ENCODE measurements around the gene KRT8.
A peak's percentile ranks its signal among the peaks of the same experiment; 100 is the strongest.

KRT8 gene

DNA sequence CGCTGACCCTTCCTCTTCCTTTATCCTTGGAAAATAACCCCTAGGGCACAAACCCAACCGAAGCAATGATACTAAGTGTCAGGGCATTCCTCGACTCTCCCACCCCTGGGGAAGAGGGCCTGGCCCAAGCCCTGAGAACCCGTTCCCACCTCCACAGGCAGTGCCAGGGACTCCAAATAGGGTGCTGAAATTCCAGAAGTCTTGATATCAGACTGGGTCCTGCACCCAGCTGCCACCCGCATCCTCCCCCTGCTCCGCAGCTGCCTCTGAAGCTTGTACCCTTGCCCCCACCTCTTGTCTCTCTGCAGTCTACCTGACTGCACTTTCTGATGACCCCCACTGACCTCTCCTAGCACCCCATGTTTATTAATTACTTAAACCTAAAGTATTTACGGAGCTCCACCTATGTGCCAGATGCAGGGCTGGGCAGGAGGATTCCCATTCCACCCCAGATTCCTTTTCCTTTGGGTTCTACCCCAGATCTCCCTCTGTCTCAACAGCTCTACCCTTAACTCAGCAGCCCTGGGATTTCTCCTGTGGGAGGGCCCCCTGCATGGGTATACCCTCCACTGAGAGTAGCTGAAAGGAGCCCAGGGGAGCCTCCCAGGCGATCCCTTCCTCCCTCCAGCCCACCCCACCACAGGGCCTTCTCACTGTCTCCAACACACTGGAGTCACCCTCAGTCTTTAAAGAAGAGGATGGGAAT lies 40.0 kb upstream of the KRT8 start:
- Histone ChIP-seq H3K4me3 (no peak overlapping the region), H3K27ac (peak overlapping the region in 1 of 2 donors; percentile 81)
- TF ChIP-seq, protein P1, sequence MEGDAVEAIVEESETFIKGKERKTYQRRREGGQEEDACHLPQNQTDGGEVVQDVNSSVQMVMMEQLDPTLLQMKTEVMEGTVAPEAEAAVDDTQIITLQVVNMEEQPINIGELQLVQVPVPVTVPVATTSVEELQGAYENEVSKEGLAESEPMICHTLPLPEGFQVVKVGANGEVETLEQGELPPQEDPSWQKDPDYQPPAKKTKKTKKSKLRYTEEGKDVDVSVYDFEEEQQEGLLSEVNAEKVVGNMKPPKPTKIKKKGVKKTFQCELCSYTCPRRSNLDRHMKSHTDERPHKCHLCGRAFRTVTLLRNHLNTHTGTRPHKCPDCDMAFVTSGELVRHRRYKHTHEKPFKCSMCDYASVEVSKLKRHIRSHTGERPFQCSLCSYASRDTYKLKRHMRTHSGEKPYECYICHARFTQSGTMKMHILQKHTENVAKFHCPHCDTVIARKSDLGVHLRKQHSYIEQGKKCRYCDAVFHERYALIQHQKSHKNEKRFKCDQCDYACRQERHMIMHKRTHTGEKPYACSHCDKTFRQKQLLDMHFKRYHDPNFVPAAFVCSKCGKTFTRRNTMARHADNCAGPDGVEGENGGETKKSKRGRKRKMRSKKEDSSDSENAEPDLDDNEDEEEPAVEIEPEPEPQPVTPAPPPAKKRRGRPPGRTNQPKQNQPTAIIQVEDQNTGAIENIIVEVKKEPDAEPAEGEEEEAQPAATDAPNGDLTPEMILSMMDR (IDR thresholded peaks at IDR 0.05): no peak
- no peak for DNase-seq (ENCODE audit: low spot score)

DNA sequence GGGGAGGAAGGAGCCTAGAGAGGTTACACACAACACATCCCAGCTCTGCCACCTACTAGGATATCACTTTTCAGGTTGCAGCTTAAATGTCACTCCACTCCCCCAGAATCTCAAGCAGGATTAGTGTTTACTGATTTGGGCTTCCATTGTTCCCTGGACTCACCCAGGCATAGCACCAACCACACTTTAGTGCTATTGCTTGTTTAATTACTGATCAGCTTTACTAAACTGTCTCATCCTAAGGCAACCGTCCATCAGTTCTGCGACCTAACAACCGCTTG lies 38.0 kb upstream of the KRT8 start:
- H3K27ac ChIP-seq: no peak overlapping the region
- TF ChIP-seq, protein P1 (IDR thresholded peaks at IDR 0.05): no peak
- no peak for DNase-seq (ENCODE audit: low spot score)
- H3K4me3 ChIP-seq: no peak overlapping the region

DNA sequence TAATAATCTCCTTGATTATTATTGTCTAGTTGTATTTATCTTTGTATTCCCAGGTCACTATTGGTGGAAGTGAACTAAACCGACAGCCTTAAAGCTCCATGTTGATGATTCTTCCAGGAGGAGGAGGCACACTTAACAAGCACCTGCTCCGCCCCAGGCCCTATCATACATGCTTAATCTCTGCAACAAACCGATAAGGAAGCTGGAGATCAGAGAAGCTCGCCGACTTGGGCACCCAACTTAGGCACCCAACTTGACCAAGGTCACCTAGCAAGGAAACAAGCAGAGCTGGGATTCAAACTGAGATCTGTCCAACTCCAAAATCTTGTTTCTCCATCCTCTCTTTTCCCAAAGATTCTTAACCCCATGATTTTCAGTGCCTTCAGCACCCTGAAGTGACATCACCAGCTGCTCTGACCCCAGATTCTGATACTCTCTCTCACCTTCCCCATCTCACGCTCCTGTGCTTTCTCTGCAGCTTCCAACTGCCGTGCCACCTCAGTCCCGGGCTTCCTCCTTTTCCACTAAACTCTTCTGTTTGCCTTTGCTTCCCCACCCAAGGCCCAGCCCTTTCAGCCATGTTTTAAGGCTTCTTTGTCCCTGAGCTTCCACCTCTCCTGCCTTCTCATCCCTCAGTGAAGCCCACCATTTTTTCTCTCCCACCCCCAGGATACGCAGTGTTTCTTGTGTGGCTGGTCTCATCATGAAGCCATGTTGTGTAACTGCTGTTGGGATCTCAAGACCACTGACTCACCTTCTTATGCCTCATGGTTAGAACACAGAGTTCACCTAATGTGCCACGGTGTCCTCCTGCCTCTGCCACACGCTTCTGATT lies 37.4 kb upstream of the KRT8 start:
- no peak for DNase-seq (ENCODE audit: low spot score)
- TF ChIP-seq, protein P1 (IDR thresholded peaks at IDR 0.05): no peak
- H3K27ac ChIP-seq: no peak overlapping the region
- H3K4me3 ChIP-seq: no peak overlapping the region

DNA sequence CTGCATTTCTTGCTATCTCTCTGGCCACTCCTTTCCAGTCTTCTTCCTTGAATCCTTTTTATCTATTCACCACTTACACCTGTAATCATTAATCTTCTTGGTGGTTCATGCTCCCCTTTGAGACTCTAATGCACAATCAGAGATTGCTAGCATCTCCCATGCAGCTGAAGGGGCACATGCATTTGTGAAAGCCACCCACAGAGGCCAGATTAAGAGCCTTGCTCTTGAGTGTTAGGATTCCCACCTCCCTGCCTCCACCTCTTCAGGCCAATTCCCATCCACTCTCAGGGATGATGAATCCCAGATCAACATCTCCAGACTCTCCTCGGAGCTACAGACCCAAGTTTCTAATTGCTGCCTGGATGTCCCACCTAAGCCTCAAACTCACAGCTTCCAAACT lies 24.7 kb upstream of the KRT8 start:
- H3K4me3 ChIP-seq: no peak overlapping the region
- no peak overlapping the region for H3K27ac ChIP-seq
- DNase-seq (ENCODE audit: low spot score): no peak
- TF ChIP-seq, protein P1 (IDR thresholded peaks at IDR 0.05): no peak

DNA sequence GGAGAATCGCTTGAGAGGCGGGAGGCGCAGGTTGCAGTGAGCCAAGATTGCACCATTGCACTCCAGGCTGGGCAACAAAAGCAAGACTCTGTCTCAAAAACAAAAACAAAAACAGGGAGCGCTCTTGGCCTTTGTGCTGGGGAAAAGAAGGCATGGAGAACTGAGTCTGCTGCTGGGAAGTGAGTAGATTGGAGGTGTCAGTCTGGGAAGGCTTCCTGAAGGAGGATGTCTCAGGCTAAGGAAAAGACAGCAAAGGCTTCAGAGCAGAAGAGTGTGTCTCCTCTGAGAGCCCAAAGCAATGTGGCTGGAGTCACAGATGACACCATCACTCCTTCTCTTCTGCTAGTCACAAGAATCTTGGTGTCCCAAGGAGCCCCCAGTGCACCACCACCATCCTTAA lies 23.1 kb upstream of the KRT8 start:
- no peak for DNase-seq (ENCODE audit: low spot score)
- H3K27ac ChIP-seq: peak overlapping the region in 1 of 2 donors; percentile 87
- H3K4me3 ChIP-seq: no peak overlapping the region
- TF ChIP-seq, protein P1 (IDR thresholded peaks at IDR 0.05): no peak

DNA sequence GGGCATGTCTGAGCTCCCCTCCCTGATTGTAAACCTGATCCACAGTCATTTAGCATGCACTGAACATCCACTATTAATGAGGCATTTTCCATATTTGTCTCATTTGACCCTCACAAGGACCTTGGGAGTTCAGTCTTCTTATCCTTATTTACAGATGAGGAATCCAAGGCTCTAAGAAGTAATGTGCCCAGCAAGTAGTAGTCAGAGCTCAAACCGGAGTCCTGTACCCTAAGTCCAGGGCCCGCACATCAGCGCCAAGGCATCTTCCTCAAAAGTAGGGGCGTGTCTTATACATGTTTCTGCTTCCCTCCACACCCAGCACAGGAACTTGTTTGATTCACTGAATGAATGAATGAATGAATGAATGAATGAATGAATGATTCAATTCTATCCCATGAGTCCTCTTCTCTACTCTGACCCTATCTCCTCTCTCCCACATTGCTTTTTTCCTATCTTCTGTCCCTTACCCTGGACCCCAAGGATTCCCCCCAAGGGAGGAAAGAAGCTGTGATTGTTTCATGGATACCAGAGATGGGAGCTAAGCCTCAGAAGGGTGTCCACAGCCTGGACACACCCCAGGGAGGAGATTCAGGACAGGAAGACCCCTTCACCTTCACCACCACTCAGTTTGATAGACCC lies 21.8 kb upstream of the KRT8 start:
- TF ChIP-seq, protein P1 (IDR thresholded peaks at IDR 0.05): no peak
- DNase-seq (ENCODE audit: low spot score): no peak
- peak overlapping the region; percentile 39 to 87 for H3K27ac ChIP-seq
- peak overlapping the region; percentile 22 for H3K4me3 ChIP-seq

Measured in coronary artery (tissue), 2 donors.